HK-2 (cell line): ENCODE measurements around the gene IQGAP2.
"Not testable (repeated sequence)": the region's sequence is repeated elsewhere in the genome, so short reads cannot be mapped to it uniquely, and the experiment has no call there.

Experiments used
- DNase-seq: peaks from one replicate; pipeline ENCODE4 v3.0.0-alpha.2; 2018; ENCODE audit not compliant: unreplicated experiment

The IQGAP2 gene, protein sequence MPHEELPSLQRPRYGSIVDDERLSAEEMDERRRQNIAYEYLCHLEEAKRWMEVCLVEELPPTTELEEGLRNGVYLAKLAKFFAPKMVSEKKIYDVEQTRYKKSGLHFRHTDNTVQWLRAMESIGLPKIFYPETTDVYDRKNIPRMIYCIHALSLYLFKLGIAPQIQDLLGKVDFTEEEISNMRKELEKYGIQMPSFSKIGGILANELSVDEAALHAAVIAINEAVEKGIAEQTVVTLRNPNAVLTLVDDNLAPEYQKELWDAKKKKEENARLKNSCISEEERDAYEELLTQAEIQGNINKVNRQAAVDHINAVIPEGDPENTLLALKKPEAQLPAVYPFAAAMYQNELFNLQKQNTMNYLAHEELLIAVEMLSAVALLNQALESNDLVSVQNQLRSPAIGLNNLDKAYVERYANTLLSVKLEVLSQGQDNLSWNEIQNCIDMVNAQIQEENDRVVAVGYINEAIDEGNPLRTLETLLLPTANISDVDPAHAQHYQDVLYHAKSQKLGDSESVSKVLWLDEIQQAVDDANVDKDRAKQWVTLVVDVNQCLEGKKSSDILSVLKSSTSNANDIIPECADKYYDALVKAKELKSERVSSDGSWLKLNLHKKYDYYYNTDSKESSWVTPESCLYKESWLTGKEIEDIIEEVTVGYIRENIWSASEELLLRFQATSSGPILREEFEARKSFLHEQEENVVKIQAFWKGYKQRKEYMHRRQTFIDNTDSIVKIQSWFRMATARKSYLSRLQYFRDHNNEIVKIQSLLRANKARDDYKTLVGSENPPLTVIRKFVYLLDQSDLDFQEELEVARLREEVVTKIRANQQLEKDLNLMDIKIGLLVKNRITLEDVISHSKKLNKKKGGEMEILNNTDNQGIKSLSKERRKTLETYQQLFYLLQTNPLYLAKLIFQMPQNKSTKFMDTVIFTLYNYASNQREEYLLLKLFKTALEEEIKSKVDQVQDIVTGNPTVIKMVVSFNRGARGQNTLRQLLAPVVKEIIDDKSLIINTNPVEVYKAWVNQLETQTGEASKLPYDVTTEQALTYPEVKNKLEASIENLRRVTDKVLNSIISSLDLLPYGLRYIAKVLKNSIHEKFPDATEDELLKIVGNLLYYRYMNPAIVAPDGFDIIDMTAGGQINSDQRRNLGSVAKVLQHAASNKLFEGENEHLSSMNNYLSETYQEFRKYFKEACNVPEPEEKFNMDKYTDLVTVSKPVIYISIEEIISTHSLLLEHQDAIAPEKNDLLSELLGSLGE (N-terminal part only)

DNA sequence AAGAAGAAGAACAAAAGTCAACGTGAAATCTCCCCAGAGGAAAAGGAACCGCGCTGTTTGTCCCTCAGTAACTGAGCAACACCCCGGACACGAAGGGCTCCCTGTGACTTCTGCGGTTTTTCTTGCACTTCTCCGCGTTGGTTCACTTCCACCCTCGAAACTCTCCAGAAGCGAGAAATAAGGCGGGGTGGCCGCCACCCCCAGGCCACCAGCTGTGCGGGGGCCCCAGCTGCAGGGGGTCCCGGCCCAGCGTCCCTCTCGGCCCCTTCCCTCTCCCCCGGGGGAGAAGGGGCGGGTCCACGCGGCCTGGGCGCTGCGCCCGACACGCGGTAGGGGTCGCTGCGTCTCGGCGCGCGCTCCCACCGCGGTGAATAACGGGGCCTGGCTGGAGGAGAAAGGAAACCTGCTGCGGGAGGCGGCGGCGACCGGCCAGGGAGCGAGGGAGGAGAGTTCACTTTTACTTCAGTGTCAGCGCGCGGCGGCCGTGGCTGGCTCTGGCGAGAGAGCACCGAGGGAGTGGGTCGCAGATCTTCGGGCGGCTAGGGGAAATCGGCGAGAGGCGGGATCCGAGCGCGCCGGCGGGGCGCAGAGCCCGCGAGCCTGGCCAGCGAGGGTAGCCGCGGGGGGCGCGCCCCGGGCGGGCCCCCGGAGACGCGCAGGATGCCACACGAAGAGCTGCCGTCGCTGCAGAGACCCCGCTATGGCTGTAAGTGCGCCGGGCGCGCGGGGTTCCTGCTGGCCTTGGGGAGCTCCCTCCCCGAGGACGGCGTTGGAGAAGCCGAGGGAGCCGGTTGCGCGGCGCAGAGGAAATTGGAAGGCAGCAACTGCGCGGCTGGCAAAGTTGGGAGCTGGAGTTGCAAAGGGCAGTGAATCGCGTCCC lies at the start of gene IQGAP2:
Gene IQGAP2 (plus strand): TSS at position 400 of the 880 bp plus-strand sequence. CDS start 261 bp downstream, at position 661.
- peak; percentile 28 for DNase-seq

DNA sequence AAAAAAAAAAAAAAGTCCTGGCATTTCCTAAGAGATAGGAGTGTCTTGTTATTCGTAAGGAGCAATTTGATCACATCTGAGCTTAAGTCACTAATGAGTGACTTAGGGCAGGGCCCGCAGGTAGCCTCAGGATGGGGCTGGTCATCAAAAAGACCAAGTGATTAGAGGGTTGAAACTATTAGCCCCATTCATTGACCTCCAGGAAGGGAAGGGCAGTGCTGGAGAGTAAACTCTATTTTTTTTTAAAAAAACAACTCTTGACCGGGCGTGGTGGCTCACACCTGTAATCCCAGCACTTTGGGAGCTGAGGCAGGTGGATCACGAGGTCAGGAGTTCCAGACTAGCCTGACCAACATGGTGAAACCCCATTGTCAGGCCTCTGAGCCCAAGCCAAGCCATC lies 46.2 kb upstream of the IQGAP2 start:
- DNase-seq: no peak

DNA sequence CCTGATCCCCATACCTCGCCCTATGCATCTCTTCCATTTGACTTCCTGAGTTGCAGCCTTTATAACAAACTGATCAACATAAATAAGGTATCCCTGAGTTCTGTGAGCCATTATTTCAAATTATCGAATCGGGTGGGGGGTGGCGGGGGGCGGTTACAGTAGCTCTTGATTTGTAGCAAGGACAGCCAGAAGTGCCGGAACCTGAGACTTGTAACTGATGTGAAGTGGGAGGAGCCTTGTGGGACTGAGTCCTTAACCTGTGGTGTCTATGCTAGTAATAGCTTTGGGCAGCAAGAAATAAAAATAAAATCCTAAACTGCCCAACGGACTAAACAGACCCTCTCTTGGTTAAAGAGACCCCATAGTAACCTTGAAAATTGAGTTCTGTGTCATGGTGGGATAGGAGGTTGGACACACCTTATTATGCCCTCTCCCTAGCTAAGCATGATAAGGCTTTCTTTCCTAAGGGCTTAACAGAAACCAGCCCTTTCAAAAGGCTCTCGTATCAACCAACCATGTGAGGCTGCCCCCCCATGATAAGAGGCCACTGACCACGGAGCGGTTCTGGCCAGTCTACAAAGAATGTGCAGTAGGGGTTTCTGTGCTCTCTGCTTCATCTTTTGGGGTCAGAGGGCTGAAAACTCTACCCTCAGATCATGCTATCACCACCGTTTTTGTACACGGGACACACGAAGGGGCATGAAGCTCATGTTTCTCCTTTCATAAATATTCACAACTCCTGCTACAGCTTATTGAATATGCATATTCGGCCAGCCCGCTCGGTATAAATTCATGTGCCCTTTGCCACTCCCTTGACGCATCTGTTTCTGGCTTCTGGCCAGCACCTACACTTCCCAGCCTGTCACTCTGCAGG lies 39.5 kb upstream of the IQGAP2 start:
- no peak for DNase-seq

DNA sequence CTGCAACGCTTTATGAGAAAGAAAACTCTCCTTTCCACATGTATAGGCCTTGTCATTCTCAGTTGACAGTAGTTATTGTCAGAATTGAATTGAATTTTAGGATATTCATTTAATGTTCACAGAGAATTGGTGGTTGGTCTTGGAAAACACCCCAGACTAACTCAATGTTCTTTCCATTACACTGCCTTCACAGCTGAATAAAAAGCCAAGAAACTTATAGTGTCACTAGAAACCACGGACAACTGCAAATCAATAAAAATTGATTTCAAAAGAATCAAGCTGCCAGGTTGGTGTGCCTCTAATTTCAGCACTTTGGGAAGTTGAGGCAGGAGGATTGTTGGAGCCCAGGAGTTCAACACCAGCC lies 38.9 kb upstream of the IQGAP2 start:
- no peak for DNase-seq

DNA sequence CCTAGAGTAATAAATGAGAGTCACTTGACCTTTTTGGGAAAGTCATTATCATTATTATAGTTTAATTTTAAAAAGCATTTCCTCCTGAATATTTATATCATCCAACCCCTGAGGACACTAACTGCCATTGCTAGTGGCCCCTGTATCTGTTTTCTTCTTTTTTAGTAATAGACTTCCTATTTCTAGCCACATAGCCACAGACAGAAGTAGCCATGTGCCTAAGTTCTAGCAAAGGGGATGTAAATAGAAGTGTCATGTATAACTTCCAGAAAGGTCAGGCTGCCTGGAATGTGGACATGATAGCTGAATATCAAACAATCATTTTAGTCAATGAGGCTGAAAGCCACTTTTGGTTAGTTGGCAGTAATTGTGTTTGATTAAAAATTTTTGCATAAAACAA lies 37.5 kb upstream of the IQGAP2 start:
- DNase-seq: no peak

DNA sequence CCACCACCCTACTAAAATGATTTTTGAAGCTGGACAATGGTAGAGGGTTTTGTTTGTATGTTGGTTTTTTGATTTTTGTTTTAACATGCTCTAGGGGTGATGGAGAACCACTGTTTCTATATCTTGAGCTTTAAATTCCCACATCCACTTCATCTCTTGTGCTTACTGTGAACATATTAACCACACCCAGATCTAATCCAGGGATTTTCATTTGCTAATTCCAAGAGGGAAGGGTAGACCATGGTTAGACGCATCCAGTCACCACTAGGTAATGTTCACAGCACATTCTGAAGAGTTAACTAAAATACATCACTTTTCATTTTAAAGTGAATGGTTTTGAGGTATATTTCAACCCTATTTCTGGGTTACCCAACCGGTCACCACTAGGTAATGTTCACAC lies 36.5 kb upstream of the IQGAP2 start:
- no peak for DNase-seq

DNA sequence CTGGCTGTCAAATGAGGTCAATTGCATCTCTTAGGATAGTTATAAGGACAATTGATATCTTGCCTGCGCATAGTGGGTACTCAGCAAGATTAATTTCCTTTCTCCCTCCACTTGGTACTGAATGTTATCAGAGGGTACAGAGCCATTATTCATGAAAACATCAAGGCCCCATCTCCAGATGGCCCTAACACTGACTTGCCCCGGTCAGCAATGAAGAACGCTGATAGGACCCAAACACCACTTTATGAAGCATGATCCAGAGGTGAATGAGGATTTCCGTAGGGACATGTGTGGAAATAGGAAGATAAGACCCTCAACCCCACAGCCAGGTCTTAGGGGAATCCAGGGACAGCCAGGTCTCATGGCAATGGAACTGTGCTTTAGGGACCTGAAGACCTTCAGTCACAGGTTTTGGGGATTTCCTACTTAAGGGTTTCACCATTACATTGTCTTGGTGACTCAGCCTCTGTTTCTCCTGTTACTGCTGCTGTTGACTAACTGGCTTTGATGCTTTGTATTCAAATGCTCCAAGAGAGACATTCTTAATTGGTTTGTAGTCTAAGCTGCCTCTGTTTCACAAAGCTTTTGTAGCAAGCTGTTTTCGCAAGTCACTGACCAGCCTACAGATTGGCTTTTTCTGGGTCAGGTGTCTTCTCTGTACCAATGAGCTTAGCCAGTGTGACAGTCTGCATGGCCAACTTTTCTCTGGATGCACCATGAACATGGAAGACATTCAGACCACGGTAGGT lies 35.3 kb upstream of the IQGAP2 start:
- no peak for DNase-seq

DNA sequence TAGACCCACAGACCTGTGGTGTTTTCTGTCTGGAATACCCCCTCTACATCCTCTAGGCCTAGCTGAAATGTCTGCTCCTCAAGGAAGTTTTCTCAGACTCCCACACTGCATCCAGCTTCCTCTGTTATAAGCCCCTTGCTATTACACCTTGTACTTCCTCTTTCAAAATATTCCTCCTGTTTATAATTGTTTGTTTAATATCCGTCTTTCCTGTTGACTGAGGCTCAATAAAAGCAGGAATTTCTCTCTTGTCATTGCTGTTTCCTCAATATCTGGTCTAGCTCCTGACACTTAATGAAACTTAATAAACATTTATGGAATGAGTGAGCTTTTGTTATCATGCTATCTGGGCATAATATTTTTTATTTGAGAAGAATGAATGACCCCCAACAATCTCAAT lies 34.1 kb upstream of the IQGAP2 start:
- DNase-seq: no peak

DNA sequence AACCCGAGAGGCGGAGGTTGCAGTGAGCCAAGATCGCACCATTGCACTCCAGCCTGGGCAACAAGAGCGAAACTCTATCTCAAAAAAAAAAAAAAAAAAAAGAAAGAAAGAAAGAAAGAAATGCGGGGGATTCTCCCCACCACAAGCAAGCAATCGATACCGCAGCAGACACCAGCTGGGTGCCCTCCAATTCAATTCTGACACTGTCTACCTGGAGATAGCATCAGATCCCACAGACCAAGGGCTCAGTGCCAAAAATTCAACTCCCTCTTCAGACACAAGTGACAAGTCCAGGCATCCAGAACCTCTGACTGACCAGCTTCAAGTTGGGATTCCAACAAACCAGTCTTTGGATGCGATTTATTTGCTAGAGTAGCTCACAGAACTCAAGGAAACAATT lies 33.4 kb upstream of the IQGAP2 start:
- DNase-seq: not testable (repeated sequence)

DNA sequence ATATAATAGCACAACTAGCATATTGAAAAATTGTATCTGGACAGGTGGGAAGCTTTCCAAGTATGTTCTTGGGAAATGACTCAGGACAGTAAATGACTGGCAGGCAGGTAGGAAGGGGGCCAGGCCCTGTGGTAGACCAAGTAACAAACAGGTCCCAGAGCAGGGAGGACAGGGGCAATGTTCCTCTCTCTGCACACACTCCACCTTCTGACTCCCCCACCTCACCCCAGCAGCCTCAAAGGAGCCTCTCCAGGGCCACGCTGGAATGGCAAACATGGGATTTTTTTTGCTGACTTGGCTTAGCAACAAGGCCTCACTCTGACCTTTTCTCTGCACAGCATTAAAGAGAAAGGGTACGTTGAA lies 31.1 kb upstream of the IQGAP2 start:
- no peak for DNase-seq

DNA sequence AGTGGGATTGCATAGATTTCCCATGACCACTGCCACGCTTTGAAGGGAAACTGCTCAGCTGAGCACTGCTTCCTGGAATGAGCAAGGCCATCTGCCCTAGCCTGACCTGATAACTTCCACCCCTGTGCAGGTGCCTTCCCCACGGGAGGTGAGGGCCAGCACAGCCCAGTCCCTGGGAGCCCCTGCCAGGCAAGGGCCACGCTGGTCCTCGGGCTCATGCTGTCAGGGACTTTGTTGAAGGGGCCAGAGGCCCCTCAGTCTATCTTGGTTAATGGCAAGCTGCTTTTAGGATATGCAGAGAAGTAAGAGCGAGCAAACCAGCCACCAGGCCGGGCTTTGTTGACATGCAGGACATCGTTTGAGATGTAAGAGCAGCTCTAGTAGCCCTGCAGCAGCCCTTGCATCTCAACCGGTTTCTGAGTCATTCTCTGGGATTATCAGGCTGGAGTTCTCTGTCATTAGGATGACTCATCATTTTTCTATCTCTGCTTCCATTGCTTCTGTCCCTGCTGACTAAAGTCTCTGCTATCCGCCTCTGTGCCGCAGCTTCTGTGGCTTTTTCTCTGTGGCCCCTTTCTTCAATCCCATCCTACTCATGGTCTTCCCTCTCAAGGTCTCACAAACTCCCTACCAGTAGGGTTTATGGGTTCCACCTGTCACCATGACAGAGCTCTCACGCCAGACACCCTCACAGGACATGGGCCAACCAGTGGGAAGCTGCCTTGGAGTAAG lies 30.6 kb upstream of the IQGAP2 start:
- peak; percentile 26 for DNase-seq

DNA sequence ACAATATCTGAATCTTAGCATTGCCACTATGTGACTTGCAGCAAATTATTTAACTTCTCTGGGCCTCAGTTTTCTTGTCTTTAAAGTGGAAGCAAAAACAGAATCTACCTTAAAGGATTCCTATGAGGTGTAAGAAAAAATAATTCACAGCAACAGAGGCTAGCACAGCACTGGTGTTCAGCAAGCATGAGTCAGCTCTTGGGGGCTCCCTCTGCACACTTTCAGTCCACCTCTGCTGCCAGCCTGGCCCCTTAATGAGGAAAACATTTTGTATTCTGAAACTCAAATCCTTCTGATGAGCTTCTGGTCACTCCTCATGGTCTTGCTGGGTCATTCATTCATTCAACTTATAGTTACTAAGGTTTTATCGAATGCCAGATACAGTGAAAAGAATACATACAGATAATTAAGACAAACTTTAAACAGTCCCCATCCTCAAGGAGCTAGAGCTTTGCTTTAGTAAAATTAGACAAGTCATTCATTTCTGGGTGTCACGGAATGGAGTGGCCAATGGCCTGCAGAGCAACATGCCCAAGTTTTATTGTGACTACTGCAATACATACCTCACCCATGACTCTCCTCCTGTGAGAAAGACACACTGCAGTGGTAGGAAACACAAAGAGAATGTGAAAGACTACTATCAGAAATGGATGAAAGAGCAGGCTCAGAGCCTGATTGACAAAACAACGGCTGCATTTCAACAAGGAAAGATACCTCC lies 26.8 kb upstream of the IQGAP2 start:
- no peak for DNase-seq

DNA sequence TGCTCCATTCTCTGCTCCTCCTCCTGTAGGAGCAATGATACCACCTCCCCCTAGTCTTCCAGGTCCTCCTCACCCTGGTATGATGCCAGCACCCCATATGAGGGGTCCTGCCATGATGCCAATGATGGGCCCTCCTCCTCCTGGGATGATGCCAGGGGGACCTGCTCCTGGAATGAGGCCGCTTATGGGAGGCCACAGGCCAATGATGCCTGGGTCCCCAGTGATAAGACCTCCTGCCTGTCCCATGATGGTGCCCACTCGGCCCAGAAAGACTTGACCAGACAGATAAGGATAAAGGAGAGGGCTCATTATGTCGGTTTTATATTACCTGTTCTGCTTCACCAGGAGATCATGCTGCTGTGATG lies 26.2 kb upstream of the IQGAP2 start:
- DNase-seq: no peak

DNA sequence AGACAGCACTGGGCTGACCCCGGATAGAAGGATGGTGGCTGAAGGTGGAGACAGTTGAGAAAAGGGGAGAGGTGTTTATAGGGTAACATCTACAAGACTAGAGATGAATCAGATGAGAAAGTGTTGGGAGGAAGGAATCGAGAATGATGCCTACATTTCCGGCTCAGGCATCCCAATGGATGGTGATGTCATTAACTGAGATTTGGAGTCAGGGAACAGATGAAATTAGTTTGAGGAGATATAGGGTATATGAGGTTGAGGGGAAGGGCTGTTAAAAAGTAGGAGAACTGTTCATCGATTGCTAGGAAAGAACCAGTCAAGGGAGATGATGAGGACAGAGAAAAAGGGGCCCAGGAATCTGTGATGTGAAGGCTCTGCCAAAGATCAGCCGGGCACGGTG lies 24.7 kb upstream of the IQGAP2 start:
- no peak for DNase-seq

DNA sequence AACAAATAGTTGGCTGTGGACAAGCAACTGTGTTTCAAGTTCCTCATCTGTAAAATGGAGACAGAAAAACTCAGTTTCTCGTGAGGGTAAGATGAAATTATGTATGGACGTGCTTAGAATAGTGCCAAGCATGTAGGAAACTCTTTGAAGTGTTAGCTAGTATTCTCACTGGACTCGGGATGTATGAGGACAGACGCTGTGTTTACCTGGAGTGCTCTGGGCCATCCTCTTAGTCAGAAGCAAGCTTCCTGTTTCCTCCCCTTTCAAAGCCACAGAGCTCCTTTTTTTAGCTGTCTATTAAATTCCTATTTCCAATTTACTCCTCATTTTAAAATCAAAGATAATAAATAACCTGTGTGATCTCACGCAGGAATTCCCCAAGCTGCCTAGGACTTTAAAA lies 23.8 kb upstream of the IQGAP2 start:
- no peak for DNase-seq

DNA sequence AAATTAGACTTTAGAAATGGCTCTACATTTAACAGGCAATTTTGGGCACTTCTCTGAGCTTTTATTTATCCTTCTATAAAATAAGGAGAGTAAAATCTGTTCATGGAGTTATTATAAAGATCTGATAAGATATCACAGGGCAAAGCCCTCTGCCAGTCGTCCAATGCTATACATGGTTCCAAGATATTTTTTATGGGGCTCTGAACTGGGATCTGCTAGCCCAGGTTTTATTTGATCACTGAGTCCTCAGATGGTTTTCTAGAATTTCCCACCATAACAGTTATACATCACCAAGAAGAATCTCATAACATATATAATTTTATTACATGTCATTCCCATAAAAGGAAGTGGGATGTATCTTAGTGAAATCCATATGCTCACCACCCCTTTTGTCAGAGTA lies 23.2 kb upstream of the IQGAP2 start:
- DNase-seq: no peak

DNA sequence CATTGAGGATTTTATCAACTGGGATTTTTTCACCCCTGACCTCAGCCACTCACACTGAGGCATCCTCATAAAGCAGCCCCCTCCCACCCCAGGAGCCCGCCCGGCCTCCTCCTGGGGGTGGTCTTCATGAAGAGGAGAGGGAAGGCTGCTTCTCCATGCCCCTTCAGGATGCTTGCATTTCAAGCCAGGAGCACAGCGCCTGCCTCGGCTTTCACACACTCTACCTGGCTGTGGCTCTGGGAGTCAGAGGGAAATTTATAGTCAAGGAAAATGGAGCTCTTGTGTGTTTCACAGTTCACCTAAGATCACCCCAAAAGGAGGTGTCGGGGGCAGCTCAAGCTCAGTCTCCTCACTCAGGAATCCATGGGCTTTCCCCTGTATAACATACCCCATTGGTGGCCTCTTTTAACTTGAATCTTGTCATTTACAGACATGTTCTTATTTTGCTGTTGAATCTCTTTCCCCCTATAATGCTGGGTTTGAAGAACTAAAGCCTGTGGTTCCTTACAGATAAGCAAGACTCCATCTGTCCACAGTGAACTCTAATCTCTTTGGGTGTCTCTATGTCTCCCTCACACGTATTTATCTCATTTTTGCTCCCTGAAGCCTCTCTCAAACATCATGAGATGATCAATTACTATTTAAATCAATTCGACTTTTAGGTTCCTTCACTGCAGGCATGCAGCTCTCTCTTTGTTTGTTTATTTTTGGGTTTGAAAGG lies 22.6 kb upstream of the IQGAP2 start:
- no peak for DNase-seq
